IPS-NIHi11 (cell line): ENCODE results near the gene TBC1D9.
A peak's percentile ranks its signal among the peaks of the same experiment; 100 is the strongest.
"Not testable (repeated sequence)": the region's sequence is repeated elsewhere in the genome, so short reads cannot be mapped to it uniquely, and the experiment has no call there.

Source experiments
- DNase-seq: peaks from one replicate; pipeline ENCODE4 v3.0.0; 2012; ENCODE audit warnings: mixed read lengths, low spot score

TBC1D9 gene

DNA sequence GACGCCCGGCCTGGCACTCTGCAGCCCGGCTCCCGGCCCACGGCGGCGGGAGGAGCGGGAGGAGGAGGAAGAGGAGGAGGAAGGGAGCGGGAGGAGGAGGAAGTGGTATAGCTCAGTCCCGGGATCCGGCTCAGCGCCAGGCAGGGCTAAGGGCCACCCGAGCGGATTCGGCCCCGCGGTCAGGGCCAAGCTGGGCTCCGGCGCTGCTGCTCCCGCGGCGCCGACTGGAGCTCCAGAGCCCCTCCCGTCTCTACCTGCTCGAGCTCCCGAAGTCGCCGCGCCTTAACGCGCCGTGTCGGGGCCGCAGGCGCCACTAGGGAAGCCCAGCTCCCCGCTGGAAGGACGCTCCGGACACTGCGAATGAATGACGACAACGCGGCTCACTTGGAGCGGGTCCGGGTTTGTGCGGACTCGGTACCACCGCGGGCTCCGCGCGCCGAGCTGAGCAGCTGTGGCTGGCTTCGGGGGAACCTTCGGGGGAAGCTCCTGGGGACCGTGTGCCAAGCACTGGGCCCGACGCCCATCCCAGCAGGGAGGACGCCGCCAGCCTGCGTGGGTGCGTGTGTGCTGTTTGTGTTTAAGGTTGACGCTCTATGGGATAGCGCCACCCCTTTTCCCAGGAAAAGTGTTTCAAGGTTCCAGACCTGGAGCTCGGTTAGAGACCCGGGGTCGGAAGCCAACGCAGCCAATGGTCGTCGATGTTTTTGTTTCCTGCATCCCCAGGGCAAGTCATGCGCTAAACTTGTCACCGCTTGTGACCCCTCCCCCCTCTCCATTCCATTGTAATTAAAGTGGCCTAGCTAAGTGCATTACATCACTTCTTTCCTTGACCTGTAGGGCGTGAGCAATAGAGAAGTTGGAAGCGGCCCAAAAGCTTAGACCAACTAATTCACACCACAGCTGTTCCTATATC is at the start of gene TBC1D9:
Gene TBC1D9, minus strand, starts transcription at position 67 of the 913 bp plus-strand sequence. CDS start 340 bp downstream, outside the sequence.
- DNase-seq: peak; percentile 90

GRCh38 chr4:140805293-140805692 is 49.1 kb upstream of the TBC1D9 start:
- no peak for DNase-seq

- no peak for DNase-seq
These were observed 46.4 kb upstream of the TBC1D9 start for GRCh38 chr4:140802591-140802990.

GRCh38 chr4:140800666-140801065 is 44.5 kb upstream of the TBC1D9 start:
- DNase-seq: no peak

- no peak for DNase-seq
These were observed 43.6 kb upstream of the TBC1D9 start for GRCh38 chr4:140799686-140800225.

DNA sequence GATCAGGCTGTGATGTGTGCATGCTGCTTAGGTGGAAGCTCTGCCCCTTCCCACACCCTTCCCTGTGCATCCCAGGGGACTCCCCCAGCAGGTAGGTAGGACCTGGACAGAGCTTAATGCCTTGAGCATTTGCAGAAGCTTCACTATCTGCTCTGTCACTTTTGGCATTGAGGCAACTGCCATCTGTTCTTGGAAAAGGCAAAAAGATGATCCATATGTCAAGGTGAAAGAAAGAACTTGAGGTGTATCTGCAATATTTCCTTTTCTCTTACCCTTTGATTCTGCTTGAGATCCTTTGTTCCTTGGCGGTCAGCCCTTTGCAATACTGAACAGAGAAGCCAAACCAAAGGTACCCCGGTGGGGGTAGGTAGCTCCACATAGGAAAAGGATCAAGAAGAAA is 37.1 kb upstream of the TBC1D9 start:
- DNase-seq: no peak

DNA sequence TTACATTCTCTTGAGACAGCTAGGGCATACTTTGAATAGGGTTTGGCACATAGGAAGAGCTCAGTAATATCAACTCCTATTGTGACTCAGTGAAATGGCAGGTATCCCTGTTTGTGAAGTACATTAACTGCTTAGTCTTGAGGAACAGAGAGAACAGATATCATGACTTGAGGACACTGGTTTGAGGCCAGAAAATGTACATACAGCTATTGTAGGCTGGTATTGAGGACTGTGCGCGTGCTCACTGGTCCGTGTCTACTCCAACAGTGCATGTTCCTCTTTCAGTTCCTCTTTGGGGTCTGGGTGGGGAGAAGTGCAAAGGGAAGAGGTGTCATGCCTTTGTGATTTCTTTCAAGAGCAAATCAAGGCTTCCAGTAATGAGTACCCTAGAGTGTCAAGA is 34.6 kb upstream of the TBC1D9 start:
- no peak for DNase-seq

DNA sequence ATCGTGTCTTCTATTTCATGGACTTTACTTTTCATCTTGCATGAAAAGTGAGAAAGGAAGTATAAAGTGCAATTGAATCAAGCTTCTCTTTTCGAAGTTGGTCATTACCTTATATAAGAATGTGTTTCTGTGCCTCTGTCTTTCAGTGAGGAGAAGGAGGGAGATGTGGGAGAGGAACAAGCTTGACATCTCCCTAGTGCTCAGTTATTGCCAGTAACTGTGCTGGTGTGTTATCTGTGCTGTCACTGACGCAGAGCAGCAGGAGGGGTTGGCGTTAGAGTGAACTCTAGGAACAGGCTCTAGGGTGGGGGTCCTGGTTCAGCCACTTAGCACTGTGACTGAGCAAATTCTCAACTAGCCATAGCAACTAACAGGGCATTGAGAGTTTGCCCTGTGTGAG is 34.0 kb upstream of the TBC1D9 start:
- no peak for DNase-seq

DNA sequence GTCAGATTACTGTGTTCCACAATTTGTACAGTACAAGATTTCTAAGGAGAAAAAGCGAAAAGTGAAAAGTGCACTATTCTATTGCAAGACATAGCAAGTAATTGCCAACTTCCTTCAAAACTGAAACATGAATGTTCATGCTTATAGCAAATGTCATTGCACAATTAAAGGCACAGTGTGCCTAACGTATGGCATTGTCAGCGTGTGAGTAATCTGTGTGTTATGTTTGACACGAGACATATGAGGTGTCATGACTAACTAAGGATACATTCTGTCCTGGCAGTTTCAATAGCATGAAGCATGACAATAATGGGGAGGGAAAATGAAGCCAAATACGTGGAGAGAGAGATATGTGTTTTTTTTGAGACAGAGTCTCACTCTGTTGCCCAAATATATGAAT is 33.6 kb upstream of the TBC1D9 start:
- no peak for DNase-seq

DNA sequence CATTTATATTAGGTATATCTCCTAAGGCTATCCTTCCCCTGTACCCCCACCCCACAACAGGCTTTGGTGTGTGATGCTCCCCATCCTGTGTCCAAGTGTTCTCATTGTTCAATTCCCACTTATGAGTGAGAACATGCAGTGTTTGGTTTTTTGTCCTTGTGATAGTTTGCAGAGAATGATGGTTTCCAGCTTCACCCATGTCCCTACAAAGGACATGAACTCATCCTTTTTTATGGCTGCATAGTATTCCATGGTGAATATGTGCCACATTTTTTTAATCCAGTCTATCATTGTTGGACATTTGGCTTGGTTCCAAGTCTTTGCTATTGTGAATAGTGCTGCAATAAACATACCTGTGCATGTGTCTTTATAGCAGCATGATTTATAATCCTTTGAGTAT is 26.6 kb upstream of the TBC1D9 start:
- not testable (repeated sequence) for DNase-seq

- no peak for DNase-seq
These were observed 25.4 kb upstream of the TBC1D9 start for GRCh38 chr4:140781596-140781995.

DNA sequence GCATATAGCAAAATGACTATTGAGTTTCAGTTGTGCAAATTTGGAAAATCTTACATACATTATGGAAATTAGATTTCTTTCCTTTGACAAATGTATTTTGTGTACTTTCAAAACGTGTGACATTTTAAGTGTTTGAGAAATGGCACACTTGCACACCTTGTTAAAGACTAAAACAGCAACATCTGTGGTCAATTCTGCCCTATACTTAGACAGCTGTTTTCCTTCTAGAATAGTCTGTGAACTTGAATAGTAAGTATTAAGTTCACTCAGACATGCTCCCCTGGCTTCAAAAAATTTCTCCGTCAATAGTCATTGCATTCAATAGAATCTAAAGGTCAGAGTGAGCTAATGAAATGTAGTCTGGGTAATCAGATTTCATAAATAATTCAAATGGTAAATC is 21.7 kb upstream of the TBC1D9 start:
- no peak for DNase-seq

DNA sequence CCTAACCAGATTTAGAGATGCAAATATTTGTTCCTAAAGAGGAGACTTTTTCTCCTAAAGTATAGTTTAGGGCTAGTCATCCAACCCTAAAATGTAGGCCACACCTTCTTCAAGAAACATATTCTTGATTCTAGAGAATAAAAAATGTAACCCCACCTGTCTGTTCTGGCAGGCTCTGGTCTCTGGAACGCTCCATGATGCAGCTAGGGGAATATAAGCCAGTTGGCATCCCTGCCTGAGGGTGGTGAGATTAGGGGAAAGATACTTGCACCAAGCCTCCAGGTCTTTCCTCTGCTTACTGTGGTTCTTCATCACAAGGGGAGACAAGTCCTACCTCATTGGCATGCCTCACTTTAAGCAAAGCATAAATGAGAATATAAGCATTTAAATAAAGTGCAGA is 21.2 kb upstream of the TBC1D9 start:
- no peak for DNase-seq

DNA sequence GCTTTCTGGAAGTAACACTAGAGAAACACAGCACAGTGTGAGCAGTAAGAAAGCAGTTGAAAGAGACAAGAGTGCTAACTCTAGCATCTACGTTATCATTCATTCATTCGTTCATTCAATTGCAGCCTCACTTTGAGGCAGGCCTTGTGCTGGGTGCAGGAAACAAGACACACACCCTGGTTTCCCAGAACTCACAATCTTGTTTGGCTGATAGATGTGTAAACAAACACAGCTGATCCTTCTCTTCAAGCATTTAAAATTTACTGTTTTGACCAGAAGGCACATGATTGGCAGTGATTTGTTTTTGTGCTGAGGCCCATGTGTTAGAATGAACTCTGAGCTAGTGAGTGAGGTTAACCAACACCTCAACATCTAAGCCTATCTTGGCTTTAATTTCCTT is 20.4 kb upstream of the TBC1D9 start:
- no peak for DNase-seq

DNA sequence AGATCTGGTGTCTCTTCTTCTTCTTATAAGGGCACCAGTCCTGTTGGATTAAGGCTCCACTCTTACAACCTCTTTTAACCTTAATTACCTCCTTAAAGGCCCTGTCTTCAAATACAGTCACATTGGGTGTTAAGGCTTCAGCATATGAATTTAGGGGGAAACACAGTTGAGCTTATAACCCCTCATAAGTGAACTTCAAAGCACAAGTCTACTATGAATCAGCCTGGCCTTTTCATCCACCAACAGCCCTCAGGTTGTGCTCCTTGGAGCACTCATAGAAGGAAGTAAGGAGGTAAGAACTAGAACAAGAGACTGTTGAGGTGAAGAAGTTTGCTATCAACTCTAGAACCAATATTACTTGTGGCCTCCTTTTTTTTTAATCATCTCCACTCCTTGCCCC is 18.8 kb upstream of the TBC1D9 start:
- no peak for DNase-seq

- DNase-seq: no peak
These were observed 18.3 kb upstream of the TBC1D9 start for GRCh38 chr4:140774510-140774909.

DNA sequence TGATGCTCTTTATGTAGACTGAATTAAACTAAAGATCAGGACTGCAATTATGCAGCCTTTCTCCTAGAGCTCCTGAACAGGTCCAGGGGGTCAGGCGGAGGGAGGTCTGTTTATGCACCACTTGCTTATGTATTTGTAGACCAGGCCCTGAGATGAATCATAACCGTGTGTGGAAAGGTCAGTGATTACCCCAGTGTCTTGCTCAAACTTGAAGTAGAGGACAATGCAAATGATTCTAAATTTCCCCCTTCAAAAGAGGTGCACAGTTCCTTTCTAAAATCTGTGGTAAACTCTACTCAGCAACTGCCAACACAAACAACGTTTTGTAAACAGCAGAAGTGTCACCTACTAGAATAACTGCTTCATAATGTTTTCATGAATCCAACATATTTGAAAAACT is 13.0 kb upstream of the TBC1D9 start:
- DNase-seq: no peak

- DNase-seq: no peak
These were observed 8.7 kb upstream of the TBC1D9 start for GRCh38 chr4:140764785-140765392.

DNA sequence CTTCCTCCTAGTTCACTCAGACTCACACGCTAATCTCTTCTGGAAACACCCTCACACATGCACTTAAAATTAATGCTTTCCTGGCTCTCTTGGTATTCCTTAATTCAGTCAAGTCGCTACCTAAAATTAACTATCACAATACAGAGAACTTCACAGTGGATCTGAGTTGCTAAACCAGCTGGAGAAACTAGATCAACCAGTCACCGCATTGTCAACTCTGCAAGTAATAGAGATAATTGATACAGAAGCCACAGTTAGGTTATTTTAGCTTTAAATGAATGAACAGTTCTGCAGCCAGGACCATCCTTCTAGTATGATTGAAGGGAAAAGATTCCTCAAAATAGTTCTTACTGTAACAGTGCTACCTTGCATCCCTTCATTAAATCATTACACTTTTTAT is 6.0 kb upstream of the TBC1D9 start:
- no peak for DNase-seq

- DNase-seq: peak; percentile 10
These were observed 1.0 kb upstream of the TBC1D9 start for GRCh38 chr4:140757232-140757630.

DNA sequence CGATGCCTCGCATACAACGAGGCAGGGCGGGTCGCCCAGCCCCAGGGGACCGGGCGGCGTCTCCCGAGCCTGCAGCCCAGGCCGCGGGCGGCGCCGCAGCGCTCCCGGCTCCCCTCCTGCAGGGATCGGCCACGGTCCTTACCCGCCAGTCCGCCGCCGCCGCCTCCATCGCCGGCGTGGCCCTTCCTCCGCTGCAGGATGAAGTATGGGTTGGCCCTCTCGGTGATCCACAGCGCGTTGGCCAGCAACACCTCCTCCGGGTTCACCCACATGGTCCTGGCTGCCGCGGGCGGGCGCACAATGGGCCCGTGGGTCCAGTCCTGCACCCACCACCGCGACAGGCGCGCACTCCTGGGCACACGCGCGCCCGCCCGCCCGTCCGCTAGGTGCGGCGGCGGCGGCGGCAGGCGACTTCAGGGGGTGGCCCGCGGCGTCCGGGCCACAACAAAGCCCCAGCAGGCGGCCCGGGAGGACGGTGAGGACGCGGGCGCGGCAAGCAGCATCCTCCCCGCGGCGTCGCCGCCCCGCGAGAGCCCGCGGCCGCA is 339 bp downstream of the TBC1D9 start:
- peak; percentile 57 for DNase-seq

GRCh38 chr4:140754918-140755773 is 1.0 kb downstream of the TBC1D9 start:
- no peak for DNase-seq
